ENCODE data around the gene ACADS.

DNA sequence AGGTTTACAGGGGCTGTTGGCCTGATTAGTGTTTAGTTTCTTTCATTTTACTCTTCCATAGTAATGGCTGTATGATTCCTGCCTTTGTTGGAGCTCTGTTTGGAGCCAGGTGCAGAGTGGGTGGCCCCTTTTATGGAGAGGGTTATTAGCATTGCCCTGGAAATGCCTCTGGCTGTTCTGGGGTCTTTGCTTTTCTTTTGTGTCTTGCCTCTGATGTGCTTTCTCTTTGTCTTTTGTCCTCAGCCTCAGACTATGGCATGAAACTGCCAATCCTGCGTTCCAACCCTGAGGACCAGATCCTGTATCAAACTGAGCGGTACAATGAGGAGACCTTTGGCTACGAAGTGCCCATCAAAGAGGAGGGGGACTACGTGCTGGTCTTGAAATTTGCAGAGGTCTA lies 31.8 kb upstream of the ACADS start:
- TF ChIP-seq, protein P1, sequence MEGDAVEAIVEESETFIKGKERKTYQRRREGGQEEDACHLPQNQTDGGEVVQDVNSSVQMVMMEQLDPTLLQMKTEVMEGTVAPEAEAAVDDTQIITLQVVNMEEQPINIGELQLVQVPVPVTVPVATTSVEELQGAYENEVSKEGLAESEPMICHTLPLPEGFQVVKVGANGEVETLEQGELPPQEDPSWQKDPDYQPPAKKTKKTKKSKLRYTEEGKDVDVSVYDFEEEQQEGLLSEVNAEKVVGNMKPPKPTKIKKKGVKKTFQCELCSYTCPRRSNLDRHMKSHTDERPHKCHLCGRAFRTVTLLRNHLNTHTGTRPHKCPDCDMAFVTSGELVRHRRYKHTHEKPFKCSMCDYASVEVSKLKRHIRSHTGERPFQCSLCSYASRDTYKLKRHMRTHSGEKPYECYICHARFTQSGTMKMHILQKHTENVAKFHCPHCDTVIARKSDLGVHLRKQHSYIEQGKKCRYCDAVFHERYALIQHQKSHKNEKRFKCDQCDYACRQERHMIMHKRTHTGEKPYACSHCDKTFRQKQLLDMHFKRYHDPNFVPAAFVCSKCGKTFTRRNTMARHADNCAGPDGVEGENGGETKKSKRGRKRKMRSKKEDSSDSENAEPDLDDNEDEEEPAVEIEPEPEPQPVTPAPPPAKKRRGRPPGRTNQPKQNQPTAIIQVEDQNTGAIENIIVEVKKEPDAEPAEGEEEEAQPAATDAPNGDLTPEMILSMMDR (IDR thresholded peaks at IDR 0.05; ENCODE audit: low read length), result no peak
- TF ChIP-seq EZH2 (optimal IDR thresholded peaks at IDR 0.05; ENCODE audit: low read depth, low read length) (no peak), EZH2phosphoT487 (IDR thresholded peaks at IDR 0.05; ENCODE audit: low read length) (no peak)

All from MM.1S (cell line).